ENCODE results near the gene SCMH1.

Gene SCMH1

DNA sequence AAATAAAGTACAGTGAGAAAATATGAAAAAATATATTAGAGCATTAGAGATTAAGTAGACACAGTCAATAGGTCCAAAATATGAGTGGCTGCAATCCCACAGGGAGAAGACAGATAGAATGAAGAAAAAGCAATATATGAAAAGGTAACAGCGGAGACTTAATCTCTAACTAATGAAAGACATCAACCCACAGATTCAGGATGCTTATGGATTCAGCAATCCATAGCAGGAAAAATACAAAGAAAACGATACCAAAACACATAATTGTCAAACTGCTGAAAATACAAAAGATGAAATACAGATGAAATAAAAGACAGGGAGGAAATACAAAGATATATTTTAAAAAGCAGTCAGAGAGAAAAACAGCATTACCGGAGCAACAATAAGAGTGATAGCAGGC, 163.9 kb downstream of the SCMH1 start:
- DNase-seq = no peak

- no peak for DNase-seq
These were observed 168.1 kb downstream of the SCMH1 start for GRCh38 chr1:41073971-41074370.

DNA sequence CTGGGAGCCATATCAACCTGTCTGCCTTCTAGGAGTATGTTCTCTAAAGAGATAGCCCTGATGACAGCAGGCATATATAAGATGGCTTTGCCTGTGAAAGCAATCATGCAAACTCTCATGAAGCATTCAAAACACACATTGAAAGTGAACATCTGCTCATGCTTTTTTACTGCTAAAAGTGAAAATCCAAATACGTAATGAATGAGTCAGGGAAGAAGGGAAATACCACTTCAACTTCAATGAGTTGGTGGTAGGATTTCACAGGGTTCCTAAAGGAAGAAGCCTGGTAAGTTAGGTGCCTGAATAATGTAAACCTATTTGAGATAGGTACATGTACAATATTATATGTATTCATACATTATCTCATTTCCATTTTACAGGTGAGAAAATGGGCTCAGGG, 170.1 kb downstream of the SCMH1 start:
- DNase-seq = no peak

DNA sequence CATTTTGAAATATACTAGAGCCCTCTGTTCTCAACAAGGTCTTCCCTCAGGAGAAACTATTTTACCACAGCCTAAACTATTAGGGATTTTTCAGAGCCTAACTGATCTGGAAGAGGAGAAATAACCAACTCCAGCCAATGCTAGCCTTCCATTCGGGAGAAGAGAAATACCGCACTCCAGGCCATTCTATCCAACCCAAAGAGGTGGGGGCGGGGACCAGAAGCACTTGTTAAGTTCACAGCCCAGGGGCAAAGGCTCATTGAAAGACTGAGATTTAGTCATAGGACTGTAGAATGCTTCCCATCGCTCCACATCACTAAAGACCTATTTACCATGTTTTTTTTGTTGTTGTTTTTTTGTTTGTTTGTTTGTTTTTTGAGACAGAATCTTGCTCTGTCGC, 185.2 kb downstream of the SCMH1 start:
- DNase-seq = no peak

GRCh38 chr1:41053316-41053715, 188.8 kb downstream of the SCMH1 start:
- DNase-seq = no peak

GRCh38 chr1:41051022-41051421, 191.1 kb downstream of the SCMH1 start:
- DNase-seq = no peak

DNA sequence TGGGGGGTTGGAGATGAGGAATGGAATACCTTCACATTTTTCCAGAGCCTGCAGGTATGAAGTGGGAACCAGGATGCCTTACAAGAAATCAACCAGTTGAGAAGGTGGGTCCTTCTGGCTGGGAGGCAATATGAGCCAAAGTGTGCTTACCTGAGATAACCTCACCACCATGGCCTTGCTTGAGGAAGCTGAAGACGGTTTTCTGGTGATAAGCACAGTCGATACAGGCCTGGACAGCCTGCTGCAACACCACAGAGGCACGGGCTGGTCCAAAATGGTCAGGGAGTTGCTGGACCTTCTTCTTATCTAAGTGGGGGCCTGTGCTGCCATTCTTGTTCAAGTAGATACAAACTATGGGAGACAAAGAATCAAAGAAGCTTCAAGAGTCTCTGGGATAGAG, 193.6 kb downstream of the SCMH1 start:
- DNase-seq = no peak

GRCh38 chr1:41046347-41046775, 195.7 kb downstream of the SCMH1 start:
- no peak for DNase-seq

- DNase-seq = no peak
These were observed 196.4 kb downstream of the SCMH1 start for GRCh38 chr1:41045740-41046139.

DNA sequence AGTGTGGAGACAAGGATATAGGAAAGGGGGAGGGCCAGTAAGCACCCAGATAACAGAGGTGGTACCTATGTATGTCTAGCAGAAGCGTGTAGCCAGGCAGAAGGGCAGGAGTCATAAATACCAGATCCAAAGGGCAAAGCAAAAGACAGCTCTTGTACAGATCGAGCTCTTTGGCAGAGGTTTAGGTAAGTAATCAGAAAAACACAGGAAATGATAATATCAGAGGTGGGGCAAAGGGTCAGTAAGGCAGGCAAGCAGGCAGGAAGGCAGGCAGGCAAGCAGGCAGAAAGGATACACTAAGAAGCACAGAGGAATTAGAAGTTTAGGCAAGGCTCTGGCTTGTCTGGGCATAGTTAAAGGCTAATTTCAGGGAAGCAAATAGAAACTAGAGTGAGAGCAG, 197.9 kb downstream of the SCMH1 start:
- DNase-seq = no peak

DNA sequence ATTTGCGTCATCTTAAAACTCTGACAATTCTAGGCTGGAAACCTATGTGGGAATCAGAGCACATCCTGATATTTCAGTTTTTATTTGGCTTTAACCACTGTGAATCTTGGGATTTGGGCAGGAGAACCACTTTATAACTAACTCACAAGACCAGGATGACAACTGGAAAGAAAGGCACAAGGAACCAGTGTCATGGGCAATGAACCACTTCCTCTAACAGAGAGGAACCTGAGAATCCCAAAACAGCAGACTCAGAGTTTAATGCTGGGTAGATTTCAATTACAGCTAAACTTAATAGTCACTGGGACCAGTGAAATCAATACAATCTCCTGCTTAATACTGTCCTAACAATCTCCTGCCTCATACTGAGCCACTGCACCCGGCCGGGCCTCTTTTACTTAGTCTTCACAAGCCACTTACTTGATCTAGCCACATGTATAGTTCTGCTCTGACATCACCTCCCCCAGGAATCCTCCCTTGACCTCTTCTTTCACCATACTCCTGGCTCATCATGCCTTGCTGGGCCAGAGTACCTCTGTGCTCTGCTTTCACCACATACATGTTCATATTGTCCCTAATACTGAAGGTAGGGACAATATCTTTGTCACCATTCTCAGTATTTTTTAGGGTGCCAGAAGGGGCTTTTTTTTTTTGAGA, 200.4 kb downstream of the SCMH1 start:
- DNase-seq = no peak

GRCh38 chr1:41038110-41038509, 204.0 kb downstream of the SCMH1 start:
- DNase-seq = no peak

DNA sequence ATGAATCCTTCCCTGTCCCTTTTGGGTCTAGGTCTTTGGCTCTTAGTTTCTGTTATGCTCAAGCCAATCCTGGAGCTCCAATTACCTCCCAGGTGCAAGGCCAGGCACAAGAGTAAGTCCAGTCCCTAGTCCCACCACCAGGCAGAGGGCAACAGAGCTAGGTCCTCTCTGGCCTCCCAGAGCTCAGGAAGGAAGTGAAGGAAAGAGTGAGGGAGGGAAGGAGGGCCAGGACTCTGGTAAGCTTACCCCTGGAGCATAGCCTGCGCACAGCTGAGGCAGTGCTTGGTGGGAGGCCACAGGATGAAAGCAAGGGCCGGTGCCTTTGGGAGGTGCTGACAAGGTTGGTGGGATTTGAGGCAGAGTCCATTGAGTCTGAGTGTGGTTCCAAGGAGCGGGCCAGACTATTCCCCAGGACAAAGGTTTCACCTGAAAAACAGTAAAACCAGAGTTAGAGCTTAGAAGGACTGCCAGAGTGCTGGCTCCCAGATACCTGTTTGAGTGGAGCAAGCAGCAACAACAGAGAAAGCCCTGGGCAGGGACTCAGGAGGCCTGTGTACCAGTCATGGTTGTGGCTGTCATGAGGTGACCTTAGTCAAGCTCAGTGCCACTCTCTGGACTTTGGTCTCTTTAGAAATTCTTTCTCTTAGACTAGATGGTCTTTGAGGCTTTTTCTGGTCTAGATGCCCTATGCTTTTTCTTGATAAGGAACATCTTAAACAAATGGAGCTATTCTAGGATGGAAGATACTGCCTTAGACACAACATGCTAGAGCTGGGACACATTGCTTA, 204.8 kb downstream of the SCMH1 start:
- no peak for DNase-seq

- no peak for DNase-seq
These were observed 208.8 kb downstream of the SCMH1 start for GRCh38 chr1:41033272-41033671.

- DNase-seq = no peak
These were observed 210.0 kb downstream of the SCMH1 start for GRCh38 chr1:41032147-41032546.

DNA sequence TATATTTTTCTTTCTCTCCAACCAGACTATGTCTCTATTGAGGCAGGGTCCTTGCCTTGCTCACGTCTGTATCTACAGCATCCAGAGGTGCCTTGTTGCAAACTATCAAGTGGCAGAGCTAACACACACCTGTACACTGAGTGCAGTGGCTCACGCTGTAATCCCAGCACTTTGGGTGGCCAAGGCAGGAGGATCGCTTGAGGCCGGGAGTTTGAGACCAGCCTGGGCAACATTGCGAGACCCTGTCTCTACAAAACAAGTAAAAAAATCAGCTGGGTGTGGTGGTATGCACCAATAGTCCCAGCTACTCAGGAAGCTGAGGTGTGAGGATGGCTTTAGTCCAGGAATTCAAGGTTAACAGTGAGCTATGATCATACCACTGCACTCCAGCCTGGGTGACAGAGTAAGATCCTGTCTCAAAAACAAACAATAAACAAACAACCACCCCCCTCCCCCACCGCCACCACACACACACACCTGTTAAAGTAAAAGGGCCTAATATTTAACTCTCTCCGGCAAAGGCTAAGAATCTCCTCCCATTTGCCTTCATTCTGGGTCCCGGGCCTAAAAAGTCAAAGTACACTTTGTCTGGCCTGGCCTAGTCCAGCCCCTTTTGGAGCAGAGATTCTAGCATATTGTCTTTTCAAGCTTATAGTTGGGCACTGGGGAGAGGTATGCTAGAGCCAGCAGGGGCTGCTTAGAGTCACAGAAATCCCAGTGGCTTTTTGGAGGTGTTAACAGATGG, 211.1 kb downstream of the SCMH1 start:
- DNase-seq = no peak

GRCh38 chr1:41028034-41028642, 214.0 kb downstream of the SCMH1 start:
- DNase-seq = no peak

DNA sequence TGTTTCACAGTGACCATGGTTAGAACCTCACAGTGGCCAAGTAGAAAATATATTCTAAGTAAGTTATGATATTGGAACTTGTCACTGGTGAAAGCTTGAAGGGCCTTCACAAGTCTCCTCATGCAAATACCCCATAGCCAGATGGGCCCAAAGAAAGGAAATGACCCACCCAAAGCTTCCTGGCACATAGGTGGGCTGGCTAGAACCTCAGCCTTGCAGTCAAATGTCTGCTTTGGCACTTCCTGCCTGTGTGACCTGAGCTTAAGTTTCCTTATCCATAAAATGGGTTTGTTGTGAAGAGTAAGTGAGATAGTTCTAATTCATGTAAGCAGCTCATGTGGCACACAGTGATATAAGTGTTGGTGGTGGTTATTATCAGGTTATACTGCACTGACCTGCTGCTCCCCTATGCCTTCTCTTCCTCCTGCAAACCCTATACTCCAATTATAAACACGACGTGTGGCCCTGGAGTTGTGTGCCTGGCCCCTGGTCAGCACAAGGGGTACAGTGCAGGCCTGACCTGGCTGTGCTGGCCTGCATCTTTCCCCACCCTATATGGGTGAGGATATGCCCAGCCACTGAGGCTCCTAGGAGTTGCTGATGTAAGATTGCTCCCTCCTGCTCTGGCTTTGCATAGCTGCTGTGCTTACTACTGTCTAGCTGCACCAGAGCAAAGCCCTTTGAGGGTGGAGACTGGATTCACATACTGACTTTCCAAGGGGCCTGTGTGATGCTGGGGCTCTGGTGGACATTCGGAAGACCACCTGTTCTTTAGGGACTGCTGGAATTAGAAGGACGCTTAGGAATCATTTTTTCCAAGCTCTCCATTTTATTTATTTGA, 215.9 kb downstream of the SCMH1 start:
- no peak for DNase-seq

- DNase-seq = no peak
These were observed 217.2 kb downstream of the SCMH1 start for GRCh38 chr1:41024953-41025352.

DNA sequence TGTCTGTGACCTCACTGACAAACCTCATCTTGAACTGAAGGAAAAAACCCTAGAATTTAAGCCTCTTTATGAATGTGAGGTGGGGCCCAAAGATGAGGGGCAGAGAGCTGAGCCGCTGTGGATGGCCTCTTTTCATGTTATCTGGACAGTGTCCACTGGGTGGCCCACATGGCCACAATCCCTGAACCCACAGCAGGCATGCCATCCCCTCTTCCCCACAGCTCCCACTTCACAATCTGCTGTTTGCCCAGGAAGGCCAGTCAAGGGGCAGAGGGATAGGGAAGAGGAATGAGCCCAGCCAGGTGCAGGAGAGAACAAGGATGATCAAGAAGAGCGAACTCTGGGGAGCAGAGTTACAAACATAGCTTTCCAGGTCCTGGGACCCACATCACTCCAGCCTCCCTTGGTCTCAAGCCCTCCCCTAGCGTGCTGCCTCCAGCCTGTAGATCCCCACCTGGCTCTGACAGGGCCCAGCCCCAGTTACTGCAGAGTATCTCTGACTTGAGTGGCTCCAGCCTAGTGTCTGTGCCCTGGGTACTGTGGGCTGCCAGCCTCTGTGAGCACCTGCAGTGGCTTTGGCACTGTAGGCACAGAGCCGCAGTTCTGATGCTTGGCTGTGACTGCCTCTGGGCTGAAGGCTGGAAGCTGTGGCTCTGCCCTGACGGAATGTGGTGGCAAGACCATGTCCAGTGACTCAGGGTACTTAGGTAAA, 218.7 kb downstream of the SCMH1 start:
- no peak for DNase-seq

DNA sequence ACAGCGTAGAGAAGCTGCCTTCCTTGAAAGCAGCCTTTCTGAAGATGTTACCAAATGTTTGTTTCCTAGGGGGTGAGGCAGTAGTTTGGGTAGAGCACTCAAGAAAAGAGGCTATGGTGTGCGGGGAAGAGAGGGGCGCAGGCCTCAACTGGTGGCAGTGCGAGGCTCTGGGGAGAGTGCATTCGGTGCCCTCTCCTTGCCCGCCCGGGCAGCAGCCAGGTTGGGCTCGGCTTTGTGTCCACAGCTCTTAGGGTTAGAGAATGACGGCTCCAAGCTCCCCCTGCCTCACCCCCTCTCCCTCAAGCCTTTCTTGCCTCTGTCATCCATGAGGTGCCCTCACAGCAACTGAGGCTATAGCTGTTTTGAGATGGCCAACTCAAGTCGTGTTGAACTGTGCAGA, 219.7 kb downstream of the SCMH1 start:
- DNase-seq = no peak
